ENCODE measurements around the gene CEP72. TPM values are rescaled to one million over a fixed set of nuclear protein-coding genes. Genes with fewer than 3 reads are reported as not detected.

CEP72 gene
- total and polyA plus RNA-seq, 8 donors = 5.5 to 13.1 (median 10.7) TPM

DNA sequence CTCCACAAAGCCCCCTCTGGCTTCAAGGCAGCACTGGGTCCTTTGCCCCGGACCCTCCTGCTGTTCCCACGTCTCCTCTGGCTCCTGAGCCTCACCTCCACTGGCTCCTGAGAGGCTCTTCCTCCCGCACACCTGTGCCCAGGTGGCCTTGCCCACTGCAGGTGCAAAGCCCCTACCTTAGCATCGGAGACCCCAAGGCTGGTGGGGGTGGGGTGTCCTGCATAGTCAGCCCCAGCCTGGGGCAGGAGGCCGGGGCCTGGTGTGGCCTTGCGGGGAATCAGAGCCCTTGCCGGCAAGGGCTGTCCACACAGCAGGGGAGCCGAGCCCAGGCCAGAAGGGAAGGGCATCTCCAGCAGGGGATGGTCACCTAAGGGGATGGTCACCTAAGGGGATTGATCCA, 41.3 kb upstream of the CEP72 start:
- no peak for DNase-seq
- Histone ChIP-seq H3K4me3 (no peak overlapping the region), H3K27me3 (peaks cover 8 to 87% of the 10 kb centered on the region in 2 donors), H3K9me3 (peaks cover 0 to 7% of the 10 kb centered on the region in 2 donors), H3K36me3 (no peaks in the 10 kb centered on the region), H3K4me1 (no peaks in the 10 kb centered on the region), H3K27ac (no peak overlapping the region)
- no peak for ATAC-seq
- TF ChIP-seq, protein P1, sequence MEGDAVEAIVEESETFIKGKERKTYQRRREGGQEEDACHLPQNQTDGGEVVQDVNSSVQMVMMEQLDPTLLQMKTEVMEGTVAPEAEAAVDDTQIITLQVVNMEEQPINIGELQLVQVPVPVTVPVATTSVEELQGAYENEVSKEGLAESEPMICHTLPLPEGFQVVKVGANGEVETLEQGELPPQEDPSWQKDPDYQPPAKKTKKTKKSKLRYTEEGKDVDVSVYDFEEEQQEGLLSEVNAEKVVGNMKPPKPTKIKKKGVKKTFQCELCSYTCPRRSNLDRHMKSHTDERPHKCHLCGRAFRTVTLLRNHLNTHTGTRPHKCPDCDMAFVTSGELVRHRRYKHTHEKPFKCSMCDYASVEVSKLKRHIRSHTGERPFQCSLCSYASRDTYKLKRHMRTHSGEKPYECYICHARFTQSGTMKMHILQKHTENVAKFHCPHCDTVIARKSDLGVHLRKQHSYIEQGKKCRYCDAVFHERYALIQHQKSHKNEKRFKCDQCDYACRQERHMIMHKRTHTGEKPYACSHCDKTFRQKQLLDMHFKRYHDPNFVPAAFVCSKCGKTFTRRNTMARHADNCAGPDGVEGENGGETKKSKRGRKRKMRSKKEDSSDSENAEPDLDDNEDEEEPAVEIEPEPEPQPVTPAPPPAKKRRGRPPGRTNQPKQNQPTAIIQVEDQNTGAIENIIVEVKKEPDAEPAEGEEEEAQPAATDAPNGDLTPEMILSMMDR (IDR thresholded peaks at IDR 0.05) = no peak
- intact Hi-C loops (cut with DNase I) = no loop called here

GRCh38 chr5:571791-572190, 40.3 kb upstream of the CEP72 start:
- H3K4me1 ChIP-seq = no peaks in the 10 kb centered on the region
- no peak overlapping the region for H3K27ac ChIP-seq
- ATAC-seq (no peak), DNase-seq (no peak)
- no peaks in the 10 kb centered on the region for H3K36me3 ChIP-seq
- peaks cover 0 to 15% of the 10 kb centered on the region in 2 donors for H3K9me3 ChIP-seq
- H3K4me3 ChIP-seq = no peak overlapping the region
- intact Hi-C loops (cut with DNase I) = no loop called here
- peaks cover 4 to 78% of the 10 kb centered on the region in 2 donors for H3K27me3 ChIP-seq
- TF ChIP-seq, protein P1 (IDR thresholded peaks at IDR 0.05) = no peak

- DNase-seq = no peak
- no peak overlapping the region for H3K27ac ChIP-seq
- H3K4me1 ChIP-seq = no peaks in the 10 kb centered on the region
- peaks cover 4 to 71% of the 10 kb centered on the region in 2 donors for H3K27me3 ChIP-seq
- H3K9me3 ChIP-seq = peaks cover 0 to 22% of the 10 kb centered on the region in 2 donors
- no peak for ATAC-seq
- TF ChIP-seq, protein P1 (IDR thresholded peaks at IDR 0.05) = no peak
- no peaks in the 10 kb centered on the region for H3K36me3 ChIP-seq
- no peak overlapping the region for H3K4me3 ChIP-seq
- intact Hi-C loops (cut with DNase I) = no loop called here
Observed at GRCh38 chr5:572398-573019, 39.6 kb upstream of the CEP72 start.

- TF ChIP-seq, protein P1 (IDR thresholded peaks at IDR 0.05) = no peak
- no peak for DNase-seq
- H3K4me1 ChIP-seq = no peaks in the 10 kb centered on the region
- no peak for ATAC-seq
- peaks cover 0 to 22% of the 10 kb centered on the region in 2 donors for H3K9me3 ChIP-seq
- no peaks in the 10 kb centered on the region for H3K36me3 ChIP-seq
- no peak overlapping the region for H3K27ac ChIP-seq
- no peak overlapping the region for H3K4me3 ChIP-seq
- H3K27me3 ChIP-seq = peaks cover 4 to 64% of the 10 kb centered on the region in 2 donors
- intact Hi-C loops (cut with DNase I) = no loop called here
Observed at GRCh38 chr5:573206-573605, 38.9 kb upstream of the CEP72 start.

GRCh38 chr5:573976-574375, 38.2 kb upstream of the CEP72 start:
- Histone ChIP-seq H3K27me3 (peaks cover 0 to 59% of the 10 kb centered on the region in 2 donors), H3K4me3 (no peak overlapping the region), H3K4me1 (no peaks in the 10 kb centered on the region), H3K9me3 (peaks cover 0 to 22% of the 10 kb centered on the region in 2 donors), H3K27ac (no peak overlapping the region), H3K36me3 (no peaks in the 10 kb centered on the region)
- DNase-seq (no peak), ATAC-seq (no peak)
- intact Hi-C loops (cut with DNase I) = no loop called here
- TF ChIP-seq, protein P1 (IDR thresholded peaks at IDR 0.05) = no peak

All from left lung (tissue), 10 donors.